ENCODE data around the gene ABCC8.

- TF ChIP-seq POLR2A (IDR thresholded peaks at IDR 0.05) (no peak), CTCF (IDR thresholded peaks at IDR 0.05) (no peak), EP300 (IDR thresholded peaks at IDR 0.05; ENCODE audit: low read depth) (no peak)
These were observed 13.6 kb upstream of the ABCC8 start for GRCh38 chr11:17490232-17490631.

All from transverse colon (tissue), 3 donors.